HepG2 (cell line): ENCODE measurements around the gene UNC13D. TPM values are rescaled to one million over a fixed set of nuclear protein-coding genes. Genes with fewer than 3 reads are reported as not detected.

Experiments
- ARID5B ChIP-seq: IDR thresholded peaks from 2 replicates; pipeline ENCODE4 v1.4.0; 2020; ENCODE audit warnings: mild to moderate bottlenecking, missing genetic modification reagents
- ATF3 ChIP-seq: sonication (generic); formaldehyde crosslinking; IDR thresholded peaks from 2 replicates; pipeline ENCODE4 v1.4.0; 2020; ENCODE audit warnings: missing genetic modification reagents
- ESRRA ChIP-seq: sonication (generic); formaldehyde crosslinking; IDR thresholded peaks from 2 replicates; pipeline ENCODE4 v1.5.1; 2020; ENCODE audit warnings: mild to moderate bottlenecking, low read depth, missing genetic modification reagents
- FOSL2 ChIP-seq: sonication (generic); formaldehyde crosslinking; IDR thresholded peaks from 2 replicates; pipeline ENCODE4 v1.4.0; 2020; ENCODE audit warnings: missing genetic modification reagents
- GPN1 ChIP-seq: sonication (generic); formaldehyde crosslinking; IDR thresholded peaks from 2 replicates; pipeline ENCODE4 v1.5.1; 2020; ENCODE audit warnings: missing genetic modification reagents, borderline replicate concordance
- MEF2D ChIP-seq: sonication (generic); formaldehyde crosslinking; IDR thresholded peaks from 2 replicates; pipeline ENCODE4 v1.5.1; 2020; ENCODE audit warnings: mild to moderate bottlenecking, missing genetic modification reagents
- MYC ChIP-seq: sonication (generic); formaldehyde crosslinking; IDR thresholded peaks from 2 replicates; pipeline ENCODE4 v1.9.0; 2021; ENCODE audit warnings: missing genetic modification reagents, borderline replicate concordance
- NPAS2 ChIP-seq: sonication (generic); formaldehyde crosslinking; IDR thresholded peaks from 2 replicates; pipeline ENCODE4 v1.8.0; 2022; ENCODE audit warnings: mild to moderate bottlenecking, missing genetic modification reagents, borderline replicate concordance
- REXO4 ChIP-seq: sonication (generic); formaldehyde crosslinking; IDR thresholded peaks from 2 replicates; pipeline ENCODE4 v1.8.0; 2022; ENCODE audit warnings: missing genetic modification reagents, mild to moderate bottlenecking, borderline replicate concordance
- RFX3 ChIP-seq: IDR thresholded peaks from 2 replicates; pipeline ENCODE4 v1.6.1; 2016; ENCODE audit warnings: missing biosample characterization, missing genetic modification reagents
- SNAI1 ChIP-seq: sonication (generic); formaldehyde crosslinking; IDR thresholded peaks from 2 replicates; pipeline ENCODE4 v1.5.0; 2020; ENCODE audit warnings: mild to moderate bottlenecking, missing genetic modification reagents, borderline replicate concordance
- SP140L ChIP-seq: sonication (generic); formaldehyde crosslinking; IDR thresholded peaks from 2 replicates; pipeline ENCODE4 v1.4.0; 2020; ENCODE audit warnings: missing genetic modification reagents, borderline replicate concordance
- TRIM24 ChIP-seq: sonication (generic); formaldehyde crosslinking; IDR thresholded peaks from 2 replicates; pipeline ENCODE4 v1.8.0; 2022; ENCODE audit warnings: mild to moderate bottlenecking, missing genetic modification reagents
- ZIK1 ChIP-seq: sonication (generic); formaldehyde crosslinking; IDR thresholded peaks from 2 replicates; pipeline ENCODE4 v1.5.0; 2020; ENCODE audit warnings: mild to moderate bottlenecking, low read depth, missing genetic modification reagents, borderline replicate concordance
- ZNF460 ChIP-seq: sonication (generic); formaldehyde crosslinking; IDR thresholded peaks from 2 replicates; pipeline ENCODE4 v1.5.1; 2020; ENCODE audit warnings: missing genetic modification reagents, mild to moderate bottlenecking, borderline replicate concordance
- ZNF766 ChIP-seq: sonication (generic); formaldehyde crosslinking; IDR thresholded peaks from 2 replicates; pipeline ENCODE4 v1.5.0; 2020; ENCODE audit warnings: missing genetic modification reagents, borderline replicate concordance
- ZNF883 ChIP-seq: sonication (generic); formaldehyde crosslinking; IDR thresholded peaks from 2 replicates; pipeline ENCODE4 v1.5.1; 2020; ENCODE audit warnings: mild to moderate bottlenecking, missing genetic modification reagents; ENCODE audit errors: not compliant biosample characterization
- ZSCAN25 ChIP-seq: sonication (generic); formaldehyde crosslinking; IDR thresholded peaks from 2 replicates; pipeline ENCODE4 v1.8.0; 2022; ENCODE audit warnings: mild to moderate bottlenecking, missing genetic modification reagents
- polyA plus RNA-seq, 8 experiments: library from polyadenylated mRNA; depleted of rRNA in 3 of 8; stranded (reverse) in 7 of 8; unstranded in 1 of 8; fragments of >200 nt; fragmentation: Illumina TruSeq in 4 of 8; extraction: Trizol in 4 of 8; gene quantifications; 2 replicates each; pipeline versions ENCODE4 v1.2.1 to v1.2.3, GENCODE V29; 2011 to 2016; ENCODE audit warnings: low read depth in 4 of 8, missing spikeins in 1 of 8, mixed read lengths in 1 of 8; ENCODE audit not compliant: insufficient read depth in 1 of 8
- total RNA-seq, 5 experiments: library from RNA; depleted of rRNA; stranded (reverse); fragments of >200 nt; fragmentation: Illumina TruSeq; extraction: Trizol; gene quantifications; 2 replicates each; pipeline ENCODE4 v1.2.3, GENCODE V29; 2016; ENCODE audit warnings: low read depth in 1 of 5
- TF ChIP-seq, protein P1 (sequence below): sonication (generic); formaldehyde crosslinking; conservative IDR thresholded peaks from 2 replicates; pipeline ENCODE4 v1.4.0; 2020; ENCODE audit warnings: missing genetic modification reagents
- TF ChIP-seq, protein P2 (sequence below): sonication (generic); IDR thresholded peaks from 2 replicates; pipeline ENCODE4 v1.6.1; 2016; ENCODE audit warnings: low read depth, borderline replicate concordance

UNC13D gene
- total and polyA plus RNA-seq, 2 of the 13 experiments (the other 11 are each of a cell fraction or from before 2014, with no cell fraction given): 29.7 to 42.7 TPM

DNA sequence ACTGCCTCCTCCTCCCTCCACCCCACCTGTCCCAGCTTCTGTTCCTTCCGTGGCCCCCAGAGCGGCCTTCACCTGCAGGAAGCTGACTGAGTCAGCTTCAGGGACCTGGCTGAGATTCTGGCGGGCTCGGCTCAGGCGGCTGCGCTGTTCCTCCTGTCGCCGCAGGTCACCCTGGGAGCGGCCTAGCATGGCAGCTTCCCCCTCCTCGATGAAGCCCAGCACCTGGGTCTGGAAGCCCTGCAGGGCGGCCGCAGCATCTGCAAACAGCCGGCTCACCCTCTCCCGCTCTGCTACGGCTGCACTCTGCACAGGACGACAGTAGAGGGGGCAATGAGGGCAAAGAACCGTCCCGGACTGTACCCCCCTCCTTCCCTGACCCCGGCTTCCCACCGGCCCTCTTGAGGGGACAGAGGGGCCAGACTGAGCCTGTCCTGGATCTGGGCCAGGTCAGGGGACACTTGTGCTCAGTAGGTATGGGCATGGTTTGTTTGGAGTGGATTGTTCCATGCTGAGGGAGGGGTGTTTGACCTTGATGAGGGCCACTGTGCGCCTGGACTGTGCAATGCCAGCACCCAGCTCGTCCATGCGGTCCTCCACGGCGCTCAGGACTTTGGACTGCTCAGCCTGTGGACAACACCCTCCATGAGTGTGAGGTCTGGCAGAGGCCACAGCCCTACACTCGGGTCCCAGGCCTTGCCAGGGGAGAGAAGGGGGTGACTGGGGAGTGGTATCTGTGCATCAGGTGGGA lies 32.2 kb upstream of the UNC13D start (continued):
- peak; percentile 8; the same call in 1 of the 2 replicates for TF ChIP-seq GPN1 (CRISPR knock-in tag)
- peak; percentile 97 for TF ChIP-seq ZSCAN25 (CRISPR knock-in tag)
- TF ChIP-seq, protein P1, sequence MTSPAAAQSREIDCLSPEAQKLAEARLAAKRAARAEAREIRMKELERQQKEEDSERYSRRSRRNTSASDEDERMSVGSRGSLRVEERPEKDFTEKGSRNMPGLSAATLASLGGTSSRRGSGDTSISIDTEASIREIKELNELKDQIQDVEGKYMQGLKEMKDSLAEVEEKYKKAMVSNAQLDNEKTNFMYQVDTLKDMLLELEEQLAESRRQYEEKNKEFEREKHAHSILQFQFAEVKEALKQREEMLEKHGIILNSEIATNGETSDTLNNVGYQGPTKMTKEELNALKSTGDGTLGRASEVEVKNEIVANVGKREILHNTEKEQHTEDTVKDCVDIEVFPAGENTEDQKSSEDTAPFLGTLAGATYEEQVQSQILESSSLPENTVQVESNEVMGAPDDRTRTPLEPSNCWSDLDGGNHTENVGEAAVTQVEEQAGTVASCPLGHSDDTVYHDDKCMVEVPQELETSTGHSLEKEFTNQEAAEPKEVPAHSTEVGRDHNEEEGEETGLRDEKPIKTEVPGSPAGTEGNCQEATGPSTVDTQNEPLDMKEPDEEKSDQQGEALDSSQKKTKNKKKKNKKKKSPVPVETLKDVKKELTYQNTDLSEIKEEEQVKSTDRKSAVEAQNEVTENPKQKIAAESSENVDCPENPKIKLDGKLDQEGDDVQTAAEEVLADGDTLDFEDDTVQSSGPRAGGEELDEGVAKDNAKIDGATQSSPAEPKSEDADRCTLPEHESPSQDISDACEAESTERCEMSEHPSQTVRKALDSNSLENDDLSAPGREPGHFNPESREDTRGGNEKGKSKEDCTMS (CRISPR knock-in tag): no peak; the same call in 1 of the 2 replicates
- peak; percentile 73 for TF ChIP-seq ATF3 (CRISPR knock-in tag)
- TF ChIP-seq RFX3 (CRISPR knock-in tag): no peak; the same call in 1 of the 2 replicates
- TF ChIP-seq ZIK1: peak; percentile 97
- no peak for TF ChIP-seq NPAS2 (CRISPR knock-in tag)
- peak; percentile 79 for TF ChIP-seq ZNF766 (CRISPR knock-in tag)
- TF ChIP-seq ARID5B: peak; percentile 87
- TF ChIP-seq ESRRA: peak; percentile 100
- TF ChIP-seq, protein P2, sequence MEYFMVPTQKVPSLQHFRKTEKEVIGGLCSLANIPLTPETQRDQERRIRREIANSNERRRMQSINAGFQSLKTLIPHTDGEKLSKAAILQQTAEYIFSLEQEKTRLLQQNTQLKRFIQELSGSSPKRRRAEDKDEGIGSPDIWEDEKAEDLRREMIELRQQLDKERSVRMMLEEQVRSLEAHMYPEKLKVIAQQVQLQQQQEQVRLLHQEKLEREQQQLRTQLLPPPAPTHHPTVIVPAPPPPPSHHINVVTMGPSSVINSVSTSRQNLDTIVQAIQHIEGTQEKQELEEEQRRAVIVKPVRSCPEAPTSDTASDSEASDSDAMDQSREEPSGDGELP: peak; percentile 77
- TF ChIP-seq TRIM24: no peak
- peak; percentile 88; the same call in 1 of the 2 replicates for TF ChIP-seq SNAI1 (CRISPR knock-in tag)
- peak; percentile 75 for TF ChIP-seq FOSL2
- TF ChIP-seq ZNF883: peak; percentile 69
- peak; percentile 97 for TF ChIP-seq MEF2D (CRISPR knock-in tag)
- TF ChIP-seq MYC (CRISPR knock-in tag): peak; percentile 99
- peak; percentile 58; the same call in 1 of the 2 replicates for TF ChIP-seq ZNF460
- TF ChIP-seq REXO4: no peak
- TF ChIP-seq SP140L (CRISPR knock-in tag): peak; percentile 92
